Measurements from ENCODE around the gene ERICH4. TPM values are rescaled to one million over a fixed set of nuclear protein-coding genes. Genes with fewer than 3 reads are reported as not detected.
A peak's percentile ranks its signal among the peaks of the same experiment; 100 is the strongest.

ERICH4 gene
- total RNA-seq (2014; rRNA removed; shearing (Covaris generic)) (not detected in 2 replicates), polyA plus RNA-seq (2016; fragmentation: Nextera tagmentation; extraction: Ambion mirVana) (not detected in 2 replicates)
- long read RNA-seq, result 0 reads

GRCh38 chr19:41442473-41443355 is at the start of gene ERICH4:
ERICH4 (plus strand) TSS chr19:41443156; CDS start chr19:41443170, 14 bp downstream.
- H3K4me2 ChIP-seq, result no peak within 1 kb of the TSS; the same call in 1 of the 2 replicates
- ATAC-seq (no peak), DNase-seq (ENCODE audit: low spot score) (no peak)
- no peaks in the 10 kb centered on the region for H3K9me2 ChIP-seq (ENCODE audit: insufficient read depth)
- no peaks in the 10 kb centered on the region for H3K36me3 ChIP-seq (ENCODE audit: insufficient read depth)
- Mint-ChIP-seq H3K27me3 (ENCODE audit: insufficient read depth, low read depth, poor library complexity) (peaks cover 11% of the 10 kb centered on the region), H3K27ac (no peak within 1 kb of the TSS), H3K4me1 (peaks cover 18% of the 10 kb centered on the region), H3K9me3 (peaks cover 3% of the 10 kb centered on the region; the same call in 2 of the 3 replicates), H3K36me3 (ENCODE audit: low read depth) (peaks cover 6% of the 10 kb centered on the region), H3K4me3 (no peak within 1 kb of the TSS)
- peaks cover 9% of the 10 kb centered on the region for H3K79me2 ChIP-seq (replicated peaks; ENCODE audit: insufficient read depth)
- H3K27ac ChIP-seq (ENCODE audit: low read depth), result no peak within 1 kb of the TSS
- 0 out of 2 replicates have a peak, but pooled peaks cover 5% of the 10 kb centered on the region for H3K27me3 ChIP-seq (ENCODE audit: insufficient read depth)
- peak within 1 kb of the TSS; percentile 47 for H2AFZ ChIP-seq
- no peak within 1 kb of the TSS for H3K4me3 ChIP-seq
- no peaks in the 10 kb centered on the region; the same call in 1 of the 2 replicates for H4K20me1 ChIP-seq (replicated peaks; ENCODE audit: insufficient read depth)
- H3F3A ChIP-seq (replicated peaks; ENCODE audit: low read depth), result no peaks in the 10 kb centered on the region
- TF ChIP-seq ZNF462 (CRISPR knock-in tag; IDR thresholded peaks at IDR 0.05) (no peak), ZNF114 (CRISPR knock-in tag; IDR thresholded peaks at IDR 0.05) (no peak), REST (IDR thresholded peaks at IDR 0.05; ENCODE audit: unreplicated experiment) (no peak), POLR2AphosphoS5 (IDR thresholded peaks at IDR 0.05; ENCODE audit: low read depth) (no peak), CTCF (conservative IDR thresholded peaks at IDR 0.05; ENCODE audit: low read depth in 2 of 2) (no peak), EZH2 (IDR thresholded peaks at IDR 0.05; ENCODE audit: low read depth, unreplicated experiment) (no peak), ZNF331 (CRISPR knock-in tag; IDR thresholded peaks at IDR 0.05; ENCODE audit: low read depth) (no peak), CREB1 (CRISPR knock-in tag; IDR thresholded peaks at IDR 0.05; ENCODE audit: low read depth) (no peak), NANOG (IDR thresholded peaks at IDR 0.05; ENCODE audit: borderline replicate concordance) (no peak), STAT1 (IDR thresholded peaks at IDR 0.05; ENCODE audit: unreplicated experiment) (no peak), EZH2phosphoT487 (IDR thresholded peaks at IDR 0.05; ENCODE audit: unreplicated experiment) (no peak), JUNB (IDR thresholded peaks at IDR 0.05; ENCODE audit: unreplicated experiment) (no peak), ETS1 (IDR thresholded peaks at IDR 0.05) (no peak)
- peaks cover 8% of the 10 kb centered on the region for H3K4me1 ChIP-seq (ENCODE audit: insufficient read depth)

All from GM23338 (cell line).